Bronchus fibroblast of lung (primary cell): ENCODE measurements around the gene CYP3A7. TPM values are rescaled to one million over a fixed set of nuclear protein-coding genes. Genes with fewer than 3 reads are reported as not detected.

ENCODE experiments used
- total RNA-seq: library from RNA; depleted of rRNA; stranded (reverse); fragments of >200 nt; gene quantifications from 2 replicates; pipeline ENCODE4 v1.2.3, GENCODE V29; 2015

The CYP3A7 gene
- total RNA-seq, result 0.34 TPM in 1 of 2 replicates, not detected in the other

DNA sequence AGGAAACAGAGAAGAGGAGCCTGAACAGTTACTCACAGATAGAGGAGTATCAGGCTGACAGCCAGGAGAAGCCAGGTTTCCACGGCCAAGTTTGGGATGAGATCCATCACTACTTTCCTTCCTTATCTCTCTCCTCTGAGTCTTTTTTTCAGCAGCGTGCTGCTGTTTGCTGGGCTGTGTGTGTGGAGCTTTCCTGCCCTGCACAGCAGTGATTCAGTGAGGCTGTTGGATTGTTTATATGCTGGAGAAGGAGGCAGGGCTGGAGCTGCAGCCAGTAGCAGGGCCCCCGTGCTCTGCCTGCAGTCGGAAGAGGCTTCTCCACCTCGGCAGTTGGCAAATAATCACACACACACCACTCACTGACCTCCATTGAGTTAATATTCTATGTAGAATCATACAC lies at the start of gene CYP3A7:
Gene CYP3A7 (minus strand): TSS at position 210 of the 400 bp plus-strand sequence. CDS start 103 bp downstream, at position 107.

GRCh38 chr7:99784007-99784406 lies 49.0 kb upstream of the CYP3A7 start, which contains the start of gene CYP3A4:
CYP3A4 (minus strand) TSS chr7:99784184; CDS start chr7:99784081, 103 bp downstream.

GRCh38 chr7:99679400-99680191 lies 55.4 kb downstream of the CYP3A7 start, which contains the start of gene CYP3A5:
CYP3A5 (minus strand) TSS chr7:99679996; CDS start chr7:99679896, 100 bp downstream.

Other genes with a start within 250 kb of the CYP3A7 start
- 10.3 and 10.4 TPM in 2 replicates for gene ZNF394, start 234.9 kb downstream of the CYP3A7 start, total RNA-seq
- gene ZKSCAN5, start 230.5 kb downstream of the CYP3A7 start, total RNA-seq, result 7.9 and 8.5 TPM in 2 replicates
- 4.4 and 4.9 TPM in 2 replicates for gene FAM200A, start 183.1 kb downstream of the CYP3A7 start, total RNA-seq
- gene ZNF655, start 176.6 kb downstream of the CYP3A7 start, total RNA-seq, result 45.1 and 51.9 TPM in 2 replicates
- 0.17 and 0.59 TPM in 2 replicates for gene TMEM225B, start 136.9 kb downstream of the CYP3A7 start, total RNA-seq
- 4.6 and 4.7 TPM in 2 replicates for gene ZSCAN25, start 118.2 kb downstream of the CYP3A7 start, total RNA-seq
- 0.15 TPM in 1 of 2 replicates, not detected in the other for gene CYP3A5, start 55.2 kb downstream of the CYP3A7 start, total RNA-seq
- gene CYP3A4, start 49.0 kb upstream of the CYP3A7 start, total RNA-seq, result not detected in 2 replicates
- gene CYP3A43, start 92.8 kb upstream of the CYP3A7 start, total RNA-seq, result not detected in 2 replicates
- gene OR2AE1, start 141.8 kb upstream of the CYP3A7 start, total RNA-seq, result not detected in 2 replicates
- gene TRIM4, start 184.3 kb upstream of the CYP3A7 start, total RNA-seq, result 14.3 and 15.6 TPM in 2 replicates
- not detected in 2 replicates for gene GJC3, start 194.4 kb upstream of the CYP3A7 start, total RNA-seq
- gene AZGP1, start 240.8 kb upstream of the CYP3A7 start, total RNA-seq, result under 0.01 TPM in 1 of 2 replicates, not detected in the other